ENCODE data around the gene LRRTM4. TPM values are rescaled to one million over a fixed set of nuclear protein-coding genes. Genes with fewer than 3 reads are reported as not detected.

Gene LRRTM4
- total RNA-seq, 1 experiment from 2014 or later = 9.4 TPM

DNA sequence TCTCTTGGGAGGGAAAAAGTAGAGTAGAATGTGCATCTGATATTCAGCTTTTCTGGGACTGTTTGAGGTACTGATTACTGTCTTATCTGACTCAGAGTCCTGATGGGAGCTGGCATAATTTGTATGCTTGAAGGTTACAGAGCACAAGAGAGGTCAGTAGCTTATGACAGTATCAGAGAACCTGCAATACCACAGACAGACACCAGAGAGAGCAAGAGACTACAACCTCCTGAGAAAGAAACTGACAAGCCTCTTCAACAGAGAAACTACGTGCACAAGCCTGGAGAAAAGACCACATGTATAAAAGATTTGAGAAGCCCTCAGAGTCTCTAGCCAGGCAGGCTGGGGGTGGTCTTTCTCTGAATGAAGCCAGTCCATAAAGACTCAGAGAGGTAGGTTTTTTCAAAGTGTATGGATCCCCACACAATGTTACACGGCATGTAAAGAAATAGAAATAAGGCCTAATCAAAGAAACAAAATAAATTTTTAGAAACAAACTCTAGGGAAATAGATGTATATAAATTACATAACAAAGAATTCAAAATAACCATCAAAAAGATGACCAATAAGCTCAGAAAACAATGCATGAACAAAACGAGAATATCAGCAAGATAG, 568.3 kb downstream of the LRRTM4 start:
- CTCF ChIA-PET = interaction anchor here (0.6 to 1.2 kb wide), 19 partner anchors 8 to 1988 kb away, joined by 3 to 10 read pairs (median 4); partner anchors contain the start of gene LRRTM4

DNA sequence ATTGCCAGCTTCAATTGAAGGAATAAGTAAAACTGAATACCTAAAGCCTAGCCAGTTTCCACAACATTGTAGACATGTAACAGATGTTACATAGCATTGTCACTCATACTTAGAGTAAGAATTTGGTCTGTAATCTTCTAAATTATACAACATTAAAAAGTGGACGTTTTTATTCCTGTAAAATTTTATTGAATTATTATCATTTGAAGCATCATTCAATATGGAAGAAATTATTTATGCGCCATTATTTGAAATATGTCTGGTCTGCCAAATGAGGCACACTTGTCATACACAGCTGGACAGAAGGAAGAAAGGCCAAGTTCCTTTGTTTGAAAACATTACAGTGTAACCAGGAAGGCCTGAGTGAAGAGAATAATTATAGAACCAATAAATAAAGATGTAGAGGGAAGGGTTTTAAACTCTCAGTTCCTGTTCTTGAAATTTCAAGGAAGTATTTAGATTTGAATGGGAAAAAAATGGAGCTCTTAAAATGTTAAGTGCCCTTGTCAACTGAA, 575.5 kb downstream of the LRRTM4 start:
- no peaks in the 10 kb centered on the region for H3K9me3 Mint-ChIP-seq

More for the DNA sequence above, 568.3 kb downstream of the LRRTM4 start:
- Mint-ChIP-seq H3K36me3 (no peaks in the 10 kb centered on the region), H3K4me3 (no peak overlapping the region; the same call in 1 of the 2 replicates), H3K27me3 (ENCODE audit: low read depth) (no peaks in the 10 kb centered on the region), H3K9me3 (no peaks in the 10 kb centered on the region), H3K4me1 (peaks cover 35% of the 10 kb centered on the region), H3K27ac (no peak overlapping the region)
- POLR2A ChIA-PET = interaction anchor here (0.6 to 1.1 kb wide), 3 partner anchors 134 to 568 kb away, joined by 3 read pairs; partner anchors contain the start of gene LRRTM4
- ATAC-seq = peak; percentile 99
- DNase-seq (ENCODE audit: low spot score) = peak; percentile 36
- TF ChIP-seq, protein P1, sequence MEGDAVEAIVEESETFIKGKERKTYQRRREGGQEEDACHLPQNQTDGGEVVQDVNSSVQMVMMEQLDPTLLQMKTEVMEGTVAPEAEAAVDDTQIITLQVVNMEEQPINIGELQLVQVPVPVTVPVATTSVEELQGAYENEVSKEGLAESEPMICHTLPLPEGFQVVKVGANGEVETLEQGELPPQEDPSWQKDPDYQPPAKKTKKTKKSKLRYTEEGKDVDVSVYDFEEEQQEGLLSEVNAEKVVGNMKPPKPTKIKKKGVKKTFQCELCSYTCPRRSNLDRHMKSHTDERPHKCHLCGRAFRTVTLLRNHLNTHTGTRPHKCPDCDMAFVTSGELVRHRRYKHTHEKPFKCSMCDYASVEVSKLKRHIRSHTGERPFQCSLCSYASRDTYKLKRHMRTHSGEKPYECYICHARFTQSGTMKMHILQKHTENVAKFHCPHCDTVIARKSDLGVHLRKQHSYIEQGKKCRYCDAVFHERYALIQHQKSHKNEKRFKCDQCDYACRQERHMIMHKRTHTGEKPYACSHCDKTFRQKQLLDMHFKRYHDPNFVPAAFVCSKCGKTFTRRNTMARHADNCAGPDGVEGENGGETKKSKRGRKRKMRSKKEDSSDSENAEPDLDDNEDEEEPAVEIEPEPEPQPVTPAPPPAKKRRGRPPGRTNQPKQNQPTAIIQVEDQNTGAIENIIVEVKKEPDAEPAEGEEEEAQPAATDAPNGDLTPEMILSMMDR (IDR thresholded peaks at IDR 0.05) = peak; percentile 86
- TF ChIP-seq, protein P2, sequence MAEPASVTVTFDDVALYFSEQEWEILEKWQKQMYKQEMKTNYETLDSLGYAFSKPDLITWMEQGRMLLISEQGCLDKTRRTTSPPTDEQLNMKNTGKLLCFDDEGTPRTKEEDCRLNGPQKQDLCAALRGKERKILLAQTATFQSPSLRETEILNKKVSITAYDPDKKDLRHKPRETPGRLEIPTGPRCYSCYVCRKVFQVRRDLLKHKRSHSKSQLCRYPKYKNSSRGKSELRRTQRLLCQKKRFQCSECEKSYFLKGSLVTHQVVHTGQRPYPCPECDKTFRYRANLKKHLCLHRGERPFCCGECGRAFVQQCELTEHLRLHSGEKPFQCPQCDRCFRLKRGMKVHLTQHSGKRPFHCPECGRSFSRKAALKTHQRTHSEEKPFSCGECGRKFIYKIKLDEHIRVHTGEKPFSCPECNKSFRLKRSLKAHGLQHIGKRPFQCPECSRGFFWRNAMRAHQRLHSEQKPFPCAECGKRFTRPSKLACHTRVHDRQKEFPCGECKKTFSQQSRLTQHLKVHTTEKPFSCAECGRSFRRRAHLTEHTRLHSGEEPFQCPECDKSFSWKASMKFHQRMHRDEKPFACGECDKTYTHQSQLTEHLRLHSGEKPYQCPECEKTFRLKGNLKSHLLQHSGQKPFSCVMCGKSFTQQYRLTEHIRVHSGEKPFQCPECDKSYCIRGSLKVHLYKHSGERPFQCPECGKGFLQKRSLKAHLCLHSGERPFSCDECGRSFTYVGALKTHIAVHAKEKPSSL (CRISPR knock-in tag; conservative IDR thresholded peaks at IDR 0.05) = no peak

DNA sequence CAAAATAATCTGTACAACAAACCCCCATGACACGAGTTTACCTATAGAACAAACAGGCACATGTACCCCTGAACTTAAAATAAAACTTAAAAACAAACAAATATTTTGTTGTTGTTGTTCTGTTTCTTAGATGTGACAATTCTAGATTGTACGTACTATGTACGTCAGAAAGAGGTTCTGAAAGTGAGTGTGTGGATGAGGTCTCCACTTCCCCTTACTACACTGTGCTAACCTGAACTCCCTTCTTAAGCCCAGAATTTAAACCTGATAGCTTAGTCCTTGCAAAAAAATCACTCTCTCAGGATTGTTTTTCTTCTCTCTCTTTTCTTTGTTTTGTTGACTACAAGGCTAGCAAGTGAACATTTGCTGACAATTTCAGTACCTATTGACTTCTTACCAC, 581.6 kb downstream of the LRRTM4 start:
- no peak for DNase-seq (ENCODE audit: low spot score)
- no peak for ATAC-seq
- Mint-ChIP-seq H3K27ac (0 out of 2 replicates have a peak overlapping the region, but pooled peaks have one; percentile 29), H3K27me3 (ENCODE audit: low read depth) (no peaks in the 10 kb centered on the region), H3K36me3 (no peaks in the 10 kb centered on the region), H3K9me3 (no peaks in the 10 kb centered on the region), H3K4me3 (no peak overlapping the region), H3K4me1 (peaks cover 11% of the 10 kb centered on the region)
- ChIA-PET CTCF (no interaction called here), POLR2A (no interaction called here)
- TF ChIP-seq, protein P3, sequence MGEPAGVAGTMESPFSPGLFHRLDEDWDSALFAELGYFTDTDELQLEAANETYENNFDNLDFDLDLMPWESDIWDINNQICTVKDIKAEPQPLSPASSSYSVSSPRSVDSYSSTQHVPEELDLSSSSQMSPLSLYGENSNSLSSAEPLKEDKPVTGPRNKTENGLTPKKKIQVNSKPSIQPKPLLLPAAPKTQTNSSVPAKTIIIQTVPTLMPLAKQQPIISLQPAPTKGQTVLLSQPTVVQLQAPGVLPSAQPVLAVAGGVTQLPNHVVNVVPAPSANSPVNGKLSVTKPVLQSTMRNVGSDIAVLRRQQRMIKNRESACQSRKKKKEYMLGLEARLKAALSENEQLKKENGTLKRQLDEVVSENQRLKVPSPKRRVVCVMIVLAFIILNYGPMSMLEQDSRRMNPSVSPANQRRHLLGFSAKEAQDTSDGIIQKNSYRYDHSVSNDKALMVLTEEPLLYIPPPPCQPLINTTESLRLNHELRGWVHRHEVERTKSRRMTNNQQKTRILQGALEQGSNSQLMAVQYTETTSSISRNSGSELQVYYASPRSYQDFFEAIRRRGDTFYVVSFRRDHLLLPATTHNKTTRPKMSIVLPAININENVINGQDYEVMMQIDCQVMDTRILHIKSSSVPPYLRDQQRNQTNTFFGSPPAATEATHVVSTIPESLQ (CRISPR knock-in tag; IDR thresholded peaks at IDR 0.05) = no peak
- TF ChIP-seq FOXK1 (CRISPR knock-in tag; IDR thresholded peaks at IDR 0.05) (no peak), ZNF317 (CRISPR knock-in tag; IDR thresholded peaks at IDR 0.05; ENCODE audit: borderline replicate concordance, low read depth) (no peak), ZNF416 (CRISPR knock-in tag; IDR thresholded peaks at IDR 0.05) (no peak), FOXJ3 (CRISPR knock-in tag; IDR thresholded peaks at IDR 0.05; ENCODE audit: borderline replicate concordance) (no peak), ZNF138 (CRISPR knock-in tag; conservative IDR thresholded peaks at IDR 0.05) (no peak), TCF7 (CRISPR knock-in tag; IDR thresholded peaks at IDR 0.05; ENCODE audit: low read depth) (no peak), NFATC4 (CRISPR knock-in tag; IDR thresholded peaks at IDR 0.05) (no peak), PRRX2 (CRISPR knock-in tag; IDR thresholded peaks at IDR 0.05) (no peak)

More for the DNA sequence above, 575.5 kb downstream of the LRRTM4 start:
- no peak for TF ChIP-seq MXD4 (CRISPR knock-in tag; IDR thresholded peaks at IDR 0.05; ENCODE audit: borderline replicate concordance)
- Mint-ChIP-seq H3K4me3 (no peak overlapping the region), H3K36me3 (no peaks in the 10 kb centered on the region), H3K27ac (no peak overlapping the region), H3K4me1 (peaks cover 3% of the 10 kb centered on the region; the same call in 1 of the 2 replicates), H3K27me3 (ENCODE audit: low read depth) (no peaks in the 10 kb centered on the region)
- ATAC-seq (no peak), DNase-seq (ENCODE audit: low spot score) (no peak)
- ChIA-PET POLR2A (no interaction called here), CTCF (no interaction called here)

DNA sequence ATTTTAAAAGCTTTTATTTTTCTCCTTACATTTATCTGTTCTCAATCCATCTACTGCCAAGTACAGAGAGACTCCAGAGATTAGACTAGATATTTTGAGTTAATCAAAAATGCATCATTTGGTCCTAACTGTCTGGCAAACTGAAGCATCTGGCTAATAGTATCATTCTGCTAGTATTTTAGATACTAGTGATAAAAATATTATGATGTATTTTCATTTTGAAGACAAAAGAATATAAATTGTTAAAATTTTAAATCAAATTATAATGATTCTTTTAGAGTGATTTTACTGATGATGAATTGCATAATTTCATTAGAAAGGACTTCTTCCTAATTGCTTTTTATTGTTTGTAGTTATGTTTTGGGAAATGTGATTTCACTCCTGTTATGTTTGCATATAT, 584.0 kb downstream of the LRRTM4 start:
- Mint-ChIP-seq H3K4me1 (peaks cover 11% of the 10 kb centered on the region), H3K27me3 (ENCODE audit: low read depth) (no peaks in the 10 kb centered on the region), H3K9me3 (no peaks in the 10 kb centered on the region), H3K36me3 (no peaks in the 10 kb centered on the region), H3K4me3 (no peak overlapping the region), H3K27ac (no peak overlapping the region)
- ATAC-seq = no peak
- no peak for TF ChIP-seq PRRX2 (CRISPR knock-in tag; IDR thresholded peaks at IDR 0.05)
- POLR2A ChIA-PET = no interaction called here
- DNase-seq (ENCODE audit: low spot score) = no peak
- CTCF ChIA-PET = interaction anchor here (1.5 kb wide), 1 partner anchor 15 kb away, joined by 4 read pairs; no protein-coding TSS in a partner anchor

All from WTC11 (cell line).